MCF 10A (cell line): Measurements from ENCODE around the gene FBXL4. TPM values are rescaled to one million over a fixed set of nuclear protein-coding genes. Genes with fewer than 3 reads are reported as not detected.

Source experiments
- BruUV-seq: library from RNA; stranded (reverse); fragments of 400-500 nt; replicated peaks from 2 replicates; lab custom pipeline; 2021; lab: Mats Ljungman, UMichigan
- CTCF ChIA-PET: fragments of 300-600 bp; sonication (Branson Sonifier 250); formaldehyde crosslinking; extraction: SDS; loops from one replicate; lab custom pipeline; 2021; ENCODE audit warnings: antibody characterized with exemption, inconsistent platforms; lab: Yijun Ruan, JAX
- POLR2A ChIA-PET: fragments of 300-600, 350-650 bp; sonication (Branson Sonifier 250); formaldehyde crosslinking; extraction: SDS; loops from one replicate; lab custom pipeline; 2020; ENCODE audit warnings: antibody characterized with exemption, inconsistent platforms; lab: Yijun Ruan, JAX
- DNase-seq: peaks from one replicate; pipeline ENCODE4 v3.0.0-alpha.2; 2018; ENCODE audit not compliant: unreplicated experiment
- H3K27ac Mint-ChIP-seq: one replicate; pipeline ENCODE4 v1.8.0; 2022; ENCODE audit warnings: mild to moderate bottlenecking, low read depth, mixed read lengths; ENCODE audit not compliant: unreplicated experiment
- H3K27me3 Mint-ChIP-seq: one replicate; pipeline ENCODE4 v1.8.0; 2022; ENCODE audit warnings: mixed read lengths; ENCODE audit not compliant: insufficient read depth, unreplicated experiment
- H3K36me3 Mint-ChIP-seq: one replicate; pipeline ENCODE4 v1.8.0; 2022; ENCODE audit warnings: mild to moderate bottlenecking, moderate library complexity, mixed read lengths; ENCODE audit not compliant: insufficient read depth, unreplicated experiment
- H3K4me1 Mint-ChIP-seq: one replicate; pipeline ENCODE4 v1.8.0; 2022; ENCODE audit warnings: mixed read lengths; ENCODE audit not compliant: insufficient read depth, unreplicated experiment
- H3K4me3 Mint-ChIP-seq: one replicate; pipeline ENCODE4 v1.8.0; 2022; ENCODE audit warnings: mild to moderate bottlenecking, moderate library complexity, mixed read lengths; ENCODE audit not compliant: unreplicated experiment
- H3K9me3 Mint-ChIP-seq: one replicate; pipeline ENCODE4 v1.8.0; 2022; ENCODE audit warnings: mixed read lengths; ENCODE audit not compliant: unreplicated experiment
- CTCF ChIP-seq: fragments of 200-600 bp; IDR thresholded peaks from one replicate; pipeline ENCODE4 v1.8.0; 2022; ENCODE audit warnings: antibody characterized with exemption, mild to moderate bottlenecking; ENCODE audit not compliant: unreplicated experiment
- intact Hi-C: fragments of 100-400 bp; cut with micrococcal nuclease; formaldehyde crosslinking; loops from 2 replicates; pipeline ENCODE4 v1.14.1; 2022
- total RNA-seq: library from RNA; stranded (reverse); gene quantifications from 2 replicates; pipeline ENCODE4 v1.2.3, GENCODE V29; 2022

The FBXL4 gene
- total RNA-seq, 1 experiment from 2014 or later = 15.7 TPM

GRCh38 chr6:98845211-98846020 is 102.3 kb downstream of the FBXL4 start:
- CTCF ChIA-PET = interaction anchor here (0.6 to 1.5 kb wide), 9 partner anchors 9 to 1319 kb away, joined by 3 to 4 read pairs (median 3); partner anchors contain the start of gene POU3F2
- DNase-seq = peak; percentile 66
- Mint-ChIP-seq H3K27ac (no peak overlapping the region), H3K4me3 (peak overlapping the region; percentile 46), H3K27me3 (peaks cover 43% of the 10 kb centered on the region), H3K4me1 (peaks cover 8% of the 10 kb centered on the region), H3K36me3 (no peaks in the 10 kb centered on the region), H3K9me3 (no peaks in the 10 kb centered on the region)
- intact Hi-C loops = loop anchor here (1.0 to 5.0 kb wide), 5 partner anchors 76 to 1348 kb away; no protein-coding TSS in a partner anchor
- POLR2A ChIA-PET = no interaction called here
- BruUV-seq = no TSS peak
- peak; percentile 74 for TF ChIP-seq CTCF

GRCh38 chr6:98844244-98845210 is 103.2 kb downstream of the FBXL4 start:
- H3K36me3 Mint-ChIP-seq = no peaks in the 10 kb centered on the region
- POLR2A ChIA-PET = no interaction called here
- intact Hi-C loops = loop anchor here (1.0 to 5.0 kb wide), 4 partner anchors 75 to 1347 kb away; no protein-coding TSS in a partner anchor
- no peaks in the 10 kb centered on the region for H3K9me3 Mint-ChIP-seq
- no peak overlapping the region for H3K4me3 Mint-ChIP-seq
- CTCF ChIA-PET = interaction anchor here (0.6 to 1.5 kb wide), 3 partner anchors 88 to 1140 kb away, joined by 3 to 4 read pairs (median 3); no protein-coding TSS in a partner anchor
- H3K27me3 Mint-ChIP-seq = peaks cover 52% of the 10 kb centered on the region
- H3K4me1 Mint-ChIP-seq = peaks cover 8% of the 10 kb centered on the region
- H3K27ac Mint-ChIP-seq = no peak overlapping the region
- no peak for TF ChIP-seq CTCF
- BruUV-seq = no TSS peak
- DNase-seq = no peak

GRCh38 chr6:98843271-98844243 is 104.2 kb downstream of the FBXL4 start:
- Mint-ChIP-seq H3K27me3 (peaks cover 61% of the 10 kb centered on the region), H3K9me3 (no peaks in the 10 kb centered on the region), H3K4me3 (no peak overlapping the region), H3K27ac (no peak overlapping the region), H3K4me1 (peaks cover 8% of the 10 kb centered on the region), H3K36me3 (no peaks in the 10 kb centered on the region)
- BruUV-seq = no TSS peak
- ChIA-PET CTCF (interaction anchor here (0.6 to 0.9 kb wide), 5 partner anchors 15 to 1349 kb away, joined by 3 to 4 read pairs (median 3); no protein-coding TSS in a partner anchor), POLR2A (interaction anchor here (0.6 kb wide), 1 partner anchor 66 kb away, joined by 3 read pairs; no protein-coding TSS in a partner anchor)
- intact Hi-C loops = no loop called here
- DNase-seq = no peak
- TF ChIP-seq CTCF = no peak
